ENCODE results near the gene POLR3A. TPM values are rescaled to one million over a fixed set of nuclear protein-coding genes. Genes with fewer than 3 reads are reported as not detected.

The POLR3A gene
- total RNA-seq, 6 donors from 2014 or later = 10.5 to 18.9 (median 11.0) TPM

DNA sequence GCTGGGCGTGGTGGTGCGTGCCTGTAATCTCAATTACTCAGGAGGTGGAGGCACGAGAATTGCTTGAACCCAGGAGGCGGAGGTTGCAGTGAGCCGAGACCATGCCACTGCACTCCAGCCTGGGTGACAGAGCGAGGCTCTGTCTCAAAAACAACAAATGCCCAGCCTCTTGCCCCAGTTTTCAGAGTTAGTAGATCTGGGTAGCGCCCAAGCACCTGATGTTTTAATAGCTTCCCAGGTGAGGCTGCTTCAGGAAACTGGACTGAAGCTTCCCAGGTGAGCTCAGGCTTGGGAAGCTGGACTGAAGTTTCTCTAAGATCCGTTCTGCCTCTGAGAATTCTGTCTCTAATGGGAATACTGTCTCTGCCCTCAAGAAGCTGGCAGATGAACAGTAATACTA is 16.5 kb upstream of the POLR3A start:
- peaks cover 0 to 14% (median 4%) of the 10 kb centered on the region in 4 donors for H3K4me1 ChIP-seq
- H3K36me3 ChIP-seq = peaks cover 7 to 25% (median 17%) of the 10 kb centered on the region in 4 donors
- ATAC-seq (ENCODE audit: low FRiP score in 2 of 2) (no peak), DNase-seq (no peak)
- H3K4me3 ChIP-seq = no peak overlapping the region
- 88 to 90% methylated on average over 8 of the region's 8 CpGs for WGBS, 2 donors
- H3K9me3 ChIP-seq = no peaks in the 10 kb centered on the region
- no peaks in the 10 kb centered on the region for H3K27me3 ChIP-seq
- no peak for TF ChIP-seq CTCF (IDR thresholded peaks at IDR 0.05)
- no peak for TF ChIP-seq POLR2A (IDR thresholded peaks at IDR 0.05)
- TF ChIP-seq POLR2AphosphoS5 (IDR thresholded peaks at IDR 0.05) = no peak
- TF ChIP-seq EP300 (IDR thresholded peaks at IDR 0.05) = no peak
- no peak overlapping the region for H3K27ac ChIP-seq

DNA sequence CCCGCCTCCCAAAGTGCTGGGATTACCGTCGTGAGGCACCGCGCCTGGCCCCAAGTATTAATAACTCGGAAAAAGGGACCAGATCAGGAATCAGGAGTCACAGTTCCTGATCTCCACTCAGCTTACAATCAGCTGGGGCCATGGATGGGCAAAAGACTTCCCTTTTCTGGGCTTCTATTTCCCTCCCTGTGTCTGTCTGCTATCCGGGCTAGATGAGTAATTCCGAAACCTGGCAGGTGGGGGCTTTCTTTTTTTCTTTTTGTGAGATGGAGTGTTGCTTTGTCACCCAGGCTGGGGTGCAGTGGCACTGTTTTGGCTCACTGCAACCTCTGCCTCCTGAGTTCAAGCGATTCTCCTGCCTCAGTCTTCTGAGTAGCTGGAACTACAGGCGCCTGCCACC is 15.9 kb upstream of the POLR3A start:
- Histone ChIP-seq H3K27ac (no peak overlapping the region), H3K27me3 (no peaks in the 10 kb centered on the region), H3K4me3 (no peak overlapping the region), H3K36me3 (peaks cover 11 to 31% (median 22%) of the 10 kb centered on the region in 4 donors), H3K9me3 (no peaks in the 10 kb centered on the region), H3K4me1 (peaks cover 0 to 14% (median 4%) of the 10 kb centered on the region in 4 donors)
- 77 to 86% methylated on average over 10 of the region's 10 CpGs for WGBS, 2 donors
- ATAC-seq (ENCODE audit: low FRiP score in 2 of 2) = no peak
- DNase-seq = no peak
- TF ChIP-seq POLR2A (IDR thresholded peaks at IDR 0.05) (no peak), POLR2AphosphoS5 (IDR thresholded peaks at IDR 0.05) (no peak), CTCF (IDR thresholded peaks at IDR 0.05) (no peak)

GRCh38 chr10:78044699-78045098 is 15.4 kb upstream of the POLR3A start:
- no peaks in the 10 kb centered on the region for H3K27me3 ChIP-seq
- TF ChIP-seq CTCF (IDR thresholded peaks at IDR 0.05) = no peak
- TF ChIP-seq POLR2AphosphoS5 (IDR thresholded peaks at IDR 0.05) = no peak
- TF ChIP-seq EP300 (IDR thresholded peaks at IDR 0.05) = no peak
- no peak for TF ChIP-seq POLR2A (IDR thresholded peaks at IDR 0.05)
- no peaks in the 10 kb centered on the region for H3K9me3 ChIP-seq
- DNase-seq (no peak), ATAC-seq (ENCODE audit: low FRiP score in 2 of 2) (no peak)
- H3K4me3 ChIP-seq = no peak overlapping the region
- 55 to 71% methylated on average over 10 of the region's 10 CpGs for WGBS, 2 donors
- peaks cover 11 to 37% (median 26%) of the 10 kb centered on the region in 4 donors for H3K36me3 ChIP-seq
- peaks cover 0 to 14% (median 4%) of the 10 kb centered on the region in 4 donors for H3K4me1 ChIP-seq
- H3K27ac ChIP-seq = no peak overlapping the region

- TF ChIP-seq CTCF (IDR thresholded peaks at IDR 0.05) (no peak), POLR2AphosphoS5 (IDR thresholded peaks at IDR 0.05) (no peak), POLR2A (IDR thresholded peaks at IDR 0.05) (no peak), EP300 (IDR thresholded peaks at IDR 0.05) (no peak)
- H3K4me3 ChIP-seq = no peak overlapping the region
- peaks cover 1 to 16% (median 6%) of the 10 kb centered on the region in 4 donors for H3K4me1 ChIP-seq
- DNase-seq = no peak
- H3K9me3 ChIP-seq = no peaks in the 10 kb centered on the region
- peaks cover 11 to 42% (median 31%) of the 10 kb centered on the region in 4 donors for H3K36me3 ChIP-seq
- H3K27ac ChIP-seq = no peak overlapping the region
- no peak for ATAC-seq (ENCODE audit: low FRiP score in 2 of 2)
- no peaks in the 10 kb centered on the region for H3K27me3 ChIP-seq
These were observed 14.9 kb upstream of the POLR3A start for GRCh38 chr10:78044179-78044578.

- TF ChIP-seq CTCF (IDR thresholded peaks at IDR 0.05) (no peak), EP300 (IDR thresholded peaks at IDR 0.05) (no peak), POLR2AphosphoS5 (IDR thresholded peaks at IDR 0.05) (no peak), POLR2A (IDR thresholded peaks at IDR 0.05) (no peak)
- Histone ChIP-seq H3K27ac (no peak overlapping the region), H3K9me3 (no peaks in the 10 kb centered on the region), H3K4me1 (peaks cover 9 to 28% (median 18%) of the 10 kb centered on the region in 4 donors), H3K36me3 (peaks cover 11 to 56% (median 39%) of the 10 kb centered on the region in 4 donors), H3K4me3 (no peak overlapping the region), H3K27me3 (no peaks in the 10 kb centered on the region)
- DNase-seq = no peak
- no peak for ATAC-seq (ENCODE audit: low FRiP score in 2 of 2)
- 94% methylated on average over 6 of the region's 6 CpGs for WGBS, 2 donors
These were observed 13.4 kb upstream of the POLR3A start for GRCh38 chr10:78042752-78043104.

All from upper lobe of left lung (tissue), 6 donors.